OCI-LY3 (cell line): Measurements from ENCODE around the gene IFFO2.

ENCODE experiments used
- EZH2phosphoT487 ChIP-seq: fragments of 200-600 bp; shearing (Covaris generic); IDR thresholded peaks from 2 replicates; pipeline ENCODE4 v1.6.1; 2018; ENCODE audit warnings: antibody characterized with exemption, mixed run types, low read depth
- TF ChIP-seq, protein P1 (sequence below): fragments of 200-600, 300-600 bp; sonication (generic); IDR thresholded peaks from 2 replicates; pipeline ENCODE4 v1.5.1; 2014; ENCODE audit warnings: antibody characterized with exemption, low read length, low read depth

DNA sequence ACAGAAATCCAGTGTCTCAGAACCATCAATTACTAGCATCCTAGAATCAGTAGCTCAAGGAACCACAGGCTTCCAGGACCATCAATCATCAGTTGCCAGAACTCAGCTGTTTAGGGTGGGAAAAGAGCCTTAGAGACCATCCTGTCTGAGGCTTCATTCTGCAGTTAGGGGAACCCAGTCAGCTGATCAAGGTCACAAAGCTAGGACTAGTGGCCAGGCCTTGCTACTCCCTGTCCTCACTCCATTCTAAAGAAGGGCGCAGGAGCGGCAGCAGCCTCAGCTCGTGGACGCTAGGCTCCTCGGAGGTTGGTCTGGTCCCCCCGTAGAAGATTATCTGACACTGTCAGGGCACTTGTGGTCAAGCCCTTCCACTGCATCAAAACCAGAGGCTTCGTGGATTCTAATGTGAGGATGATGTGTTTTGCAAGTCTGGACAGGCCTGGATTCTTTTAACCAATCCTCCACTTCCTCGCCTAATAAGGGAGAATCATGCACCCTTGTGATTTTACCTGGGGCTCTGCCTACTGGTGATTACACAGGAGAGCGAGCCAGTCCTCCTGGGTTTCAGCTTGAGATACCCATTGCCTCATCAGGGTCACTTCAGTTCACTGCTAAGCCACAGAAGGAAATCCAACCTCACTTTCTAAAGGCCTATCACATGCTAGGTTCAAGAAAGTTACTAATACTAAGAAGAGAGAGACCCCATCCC, 41.7 kb upstream of the IFFO2 start:
- TF ChIP-seq, protein P1, sequence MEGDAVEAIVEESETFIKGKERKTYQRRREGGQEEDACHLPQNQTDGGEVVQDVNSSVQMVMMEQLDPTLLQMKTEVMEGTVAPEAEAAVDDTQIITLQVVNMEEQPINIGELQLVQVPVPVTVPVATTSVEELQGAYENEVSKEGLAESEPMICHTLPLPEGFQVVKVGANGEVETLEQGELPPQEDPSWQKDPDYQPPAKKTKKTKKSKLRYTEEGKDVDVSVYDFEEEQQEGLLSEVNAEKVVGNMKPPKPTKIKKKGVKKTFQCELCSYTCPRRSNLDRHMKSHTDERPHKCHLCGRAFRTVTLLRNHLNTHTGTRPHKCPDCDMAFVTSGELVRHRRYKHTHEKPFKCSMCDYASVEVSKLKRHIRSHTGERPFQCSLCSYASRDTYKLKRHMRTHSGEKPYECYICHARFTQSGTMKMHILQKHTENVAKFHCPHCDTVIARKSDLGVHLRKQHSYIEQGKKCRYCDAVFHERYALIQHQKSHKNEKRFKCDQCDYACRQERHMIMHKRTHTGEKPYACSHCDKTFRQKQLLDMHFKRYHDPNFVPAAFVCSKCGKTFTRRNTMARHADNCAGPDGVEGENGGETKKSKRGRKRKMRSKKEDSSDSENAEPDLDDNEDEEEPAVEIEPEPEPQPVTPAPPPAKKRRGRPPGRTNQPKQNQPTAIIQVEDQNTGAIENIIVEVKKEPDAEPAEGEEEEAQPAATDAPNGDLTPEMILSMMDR, result no peak
- TF ChIP-seq EZH2phosphoT487, result no peak
